GM18505 (cell line): ENCODE data around the gene BCAS3.

Source experiments
- ATAC-seq: cut with Tn5 transposase; IDR thresholded peaks from one replicate; pipeline ENCODE4 v1.9.1; 2021; ENCODE audit not compliant: unreplicated experiment
- POLR2A ChIP-seq: IDR thresholded peaks from 4 replicates; pipeline ENCODE4 v1.6.1; 2011; ENCODE audit warnings: borderline replicate concordance; ENCODE audit not compliant: insufficient read depth, insufficient read length; ENCODE audit errors: extremely low read depth

BCAS3 gene

GRCh38 chr17:60685437-60685836 lies 7.8 kb downstream of the BCAS3 start:
- no peak for ATAC-seq

GRCh38 chr17:60695960-60696359 lies 18.3 kb downstream of the BCAS3 start:
- TF ChIP-seq POLR2A = no peak
- ATAC-seq = no peak

More at GRCh38 chr17:60685437-60685836, 7.8 kb downstream of the BCAS3 start:
- no peak for TF ChIP-seq POLR2A

GRCh38 chr17:60699090-60699489 lies 21.4 kb downstream of the BCAS3 start:
- no peak for ATAC-seq
- TF ChIP-seq POLR2A = no peak

GRCh38 chr17:60704170-60704569 lies 26.5 kb downstream of the BCAS3 start:
- no peak for TF ChIP-seq POLR2A
- no peak for ATAC-seq

- ATAC-seq = no peak
Observed at GRCh38 chr17:60712675-60713074, 35.0 kb downstream of the BCAS3 start.

GRCh38 chr17:60713608-60714007 lies 36.0 kb downstream of the BCAS3 start:
- no peak for ATAC-seq
- TF ChIP-seq POLR2A = no peak

More at GRCh38 chr17:60712675-60713074, 35.0 kb downstream of the BCAS3 start:
- TF ChIP-seq POLR2A = no peak

- TF ChIP-seq POLR2A = no peak
- ATAC-seq = no peak
Observed at GRCh38 chr17:60716766-60717165, 39.1 kb downstream of the BCAS3 start.

- TF ChIP-seq POLR2A = no peak
- no peak for ATAC-seq
Observed at GRCh38 chr17:60717814-60718213, 40.2 kb downstream of the BCAS3 start.

- no peak for ATAC-seq
Observed at GRCh38 chr17:60720763-60721531, 43.3 kb downstream of the BCAS3 start.

GRCh38 chr17:60724647-60725046 lies 47.0 kb downstream of the BCAS3 start:
- no peak for TF ChIP-seq POLR2A
- no peak for ATAC-seq

More at GRCh38 chr17:60720763-60721531, 43.3 kb downstream of the BCAS3 start:
- no peak for TF ChIP-seq POLR2A

- ATAC-seq = no peak
- no peak for TF ChIP-seq POLR2A
Observed at GRCh38 chr17:60729854-60730253, 52.2 kb downstream of the BCAS3 start.

- no peak for ATAC-seq
Observed at GRCh38 chr17:60730273-60730672, 52.6 kb downstream of the BCAS3 start.

GRCh38 chr17:60738287-60738686 lies 60.6 kb downstream of the BCAS3 start:
- TF ChIP-seq POLR2A = no peak
- no peak for ATAC-seq

More at GRCh38 chr17:60730273-60730672, 52.6 kb downstream of the BCAS3 start:
- TF ChIP-seq POLR2A = no peak

- TF ChIP-seq POLR2A = no peak
- ATAC-seq = no peak
Observed at GRCh38 chr17:60740584-60740983, 62.9 kb downstream of the BCAS3 start.
